SH-SY5Y (cell line): ENCODE data around the gene PPM1K.

Source experiments
- GATA2 ChIP-seq: IDR thresholded peaks from 2 replicates; pipeline ENCODE4 v1.6.1; 2011; ENCODE audit warnings: mild to moderate bottlenecking, low read depth, low read length
- GATA3 ChIP-seq: IDR thresholded peaks from 2 replicates; pipeline ENCODE4 v1.6.1; 2011; ENCODE audit warnings: low read depth, mild to moderate bottlenecking, low read length, moderate library complexity

- TF ChIP-seq GATA3 (no peak), GATA2 (no peak)
Observed at GRCh38 chr4:88212253-88212561, 72.2 kb downstream of the PPM1K start.
